Measurements from ENCODE around the gene TMEM120A. TPM values are rescaled to one million over a fixed set of nuclear protein-coding genes. Genes with fewer than 3 reads are reported as not detected.
"Not testable (repeated sequence)": the region's sequence is repeated elsewhere in the genome, so short reads cannot be mapped to it uniquely, and the experiment has no call there.

Gene TMEM120A
- 10 to 100 TPM; 54.2 to 55.3 TPM for total RNA-seq
- long read RNA-seq, donor 1, transcript TMEM120A-214 (12 exons, 1,456 nt), result major isoform, 12 of 23 reads
- long read RNA-seq, donor 1, partial matches to known transcripts, result 2 of 23 reads
- long read RNA-seq, donor 1, other reads (novel, unspliced or antisense), result 5 of 23 reads
- long read RNA-seq, donor 2, transcript TMEM120A-204 (11 exons, 1,352 nt), result minor isoform, 24 of 216 reads
- long read RNA-seq, donor 2, transcript TMEM120A-214 (12 exons, 1,456 nt), result major isoform, 160 of 216 reads
- long read RNA-seq, donor 2, partial matches to known transcripts, result 2 of 216 reads
- long read RNA-seq, donor 2, other reads (novel, unspliced or antisense), result 26 of 216 reads

GRCh38 chr7:75994388-75995051, at the start of gene TMEM120A:
TSS of gene TMEM120A (minus strand) at chr7:75994595. CDS start at chr7:75994570, 25 bp downstream.
- intact Hi-C loops (cut with DNase I), result no loop called here

GRCh38 chr7:76040126-76040525, 45.7 kb upstream of the TMEM120A start:
- DNase-seq (ENCODE audit: low spot score), result no peak
- intact Hi-C loops (cut with DNase I), result no loop called here

More at GRCh38 chr7:75994388-75995051, at the start of gene TMEM120A:
- DNase-seq (ENCODE audit: low spot score), result peak; percentile 99

- intact Hi-C loops (cut with DNase I), result no loop called here
- no peak for DNase-seq (ENCODE audit: low spot score)
These were observed 42.9 kb upstream of the TMEM120A start for GRCh38 chr7:76037310-76037709.

- DNase-seq (ENCODE audit: low spot score), result no peak
- intact Hi-C loops (cut with DNase I), result no loop called here
These were observed 37.6 kb upstream of the TMEM120A start for GRCh38 chr7:76031964-76032363.

- DNase-seq (ENCODE audit: low spot score); intact Hi-C loops (cut with DNase I): not testable (repeated sequence)
These were observed 35.3 kb upstream of the TMEM120A start for GRCh38 chr7:76029682-76030081.

GRCh38 chr7:76023002-76023401, 28.6 kb upstream of the TMEM120A start:
- intact Hi-C loops (cut with DNase I), result no loop called here
- DNase-seq (ENCODE audit: low spot score), result no peak

GRCh38 chr7:76022026-76022780, 27.8 kb upstream of the TMEM120A start:
- intact Hi-C loops (cut with DNase I), result no loop called here
- no peak for DNase-seq (ENCODE audit: low spot score)

GRCh38 chr7:76020031-76020714, 25.8 kb upstream of the TMEM120A start:
- intact Hi-C loops (cut with DNase I), result loop anchor here in 1 of 2 donors (2.0 kb wide), 1 partner anchor 153 kb away; no protein-coding TSS in a partner anchor
- DNase-seq (ENCODE audit: low spot score), result peak; percentile 93

GRCh38 chr7:76018520-76018919, 24.1 kb upstream of the TMEM120A start:
- intact Hi-C loops (cut with DNase I); DNase-seq (ENCODE audit: low spot score): not testable (repeated sequence)

- intact Hi-C loops (cut with DNase I), result no loop called here
- no peak for DNase-seq (ENCODE audit: low spot score)
These were observed 22.0 kb upstream of the TMEM120A start for GRCh38 chr7:76016191-76016947.

- intact Hi-C loops (cut with DNase I), result no loop called here
- peak; percentile 87 for DNase-seq (ENCODE audit: low spot score)
These were observed 17.1 kb upstream of the TMEM120A start for GRCh38 chr7:76011442-76011861.

GRCh38 chr7:76009672-76010600, 15.5 kb upstream of the TMEM120A start:
- intact Hi-C loops (cut with DNase I), result no loop called here
- DNase-seq (ENCODE audit: low spot score), result no peak

- intact Hi-C loops (cut with DNase I), result no loop called here
- no peak for DNase-seq (ENCODE audit: low spot score)
These were observed 13.8 kb upstream of the TMEM120A start for GRCh38 chr7:76008156-76008687.

GRCh38 chr7:76005004-76005403, 10.6 kb upstream of the TMEM120A start:
- not testable (repeated sequence) for DNase-seq (ENCODE audit: low spot score)

GRCh38 chr7:76003351-76003750, 9.0 kb upstream of the TMEM120A start:
- DNase-seq (ENCODE audit: low spot score), result no peak

More at GRCh38 chr7:76005004-76005403, 10.6 kb upstream of the TMEM120A start:
- intact Hi-C loops (cut with DNase I), result not testable (repeated sequence)

GRCh38 chr7:76002822-76003221, 8.4 kb upstream of the TMEM120A start:
- intact Hi-C loops (cut with DNase I), result no loop called here
- no peak for DNase-seq (ENCODE audit: low spot score)

More at GRCh38 chr7:76003351-76003750, 9.0 kb upstream of the TMEM120A start:
- intact Hi-C loops (cut with DNase I), result no loop called here

- intact Hi-C loops (cut with DNase I), result no loop called here
- DNase-seq (ENCODE audit: low spot score), result no peak
These were observed 7.7 kb upstream of the TMEM120A start for GRCh38 chr7:76002139-76002538.
